Activated CD8-positive, alpha-beta T cell treated with anti-CD3 and anti-CD28 coated beads for 36 hours (primary cell): ENCODE results near the gene MAGEA11. TPM values are rescaled to one million over a fixed set of nuclear protein-coding genes. Genes with fewer than 3 reads are reported as not detected.

Source experiments
- ATAC-seq: fragments of 200-7000 bp; cut with Tn5 transposase; one replicate; pipeline ENCODE4 v1.10.0; 2021; ENCODE audit warnings: mild to moderate bottlenecking, moderate library complexity
- CTCF ChIA-PET: fragments of 350-600 bp; sonication (Branson Sonifier 250); formaldehyde crosslinking; loops from one replicate; lab custom pipeline; 2021; ENCODE audit warnings: antibody characterized with exemption; lab: Charles Lee
- POLR2A ChIA-PET: fragments of 350-600 bp; sonication (Branson Sonifier 250); formaldehyde crosslinking; loops from one replicate; lab custom pipeline; 2021; ENCODE audit warnings: antibody characterized with exemption; lab: Charles Lee
- DNase-seq: peaks from one replicate; pipeline ENCODE4 v3.0.0-alpha.2; 2020
- H3K27ac Mint-ChIP-seq: one replicate; pipeline ENCODE4 v1.8.0; 2021; ENCODE audit warnings: mild to moderate bottlenecking, mixed read lengths
- H3K27me3 Mint-ChIP-seq: one replicate; pipeline ENCODE4 v1.8.0; 2021; ENCODE audit warnings: mixed read lengths
- H3K36me3 Mint-ChIP-seq: one replicate; pipeline ENCODE4 v1.8.0; 2021; ENCODE audit warnings: low read depth, mixed read lengths
- H3K4me1 Mint-ChIP-seq: one replicate; pipeline ENCODE4 v1.8.0; 2021; ENCODE audit warnings: low read depth, mixed read lengths
- H3K4me3 Mint-ChIP-seq: one replicate; pipeline ENCODE4 v1.8.0; 2021; ENCODE audit warnings: mild to moderate bottlenecking, moderate library complexity, mixed read lengths
- H3K9me3 Mint-ChIP-seq: one replicate; pipeline ENCODE4 v1.8.0; 2021; ENCODE audit warnings: mixed read lengths
- intact Hi-C: fragments of 100-400 bp; cut with micrococcal nuclease; formaldehyde crosslinking; loops from one replicate; pipeline ENCODE4 v1.10.0; 2022
- total RNA-seq, 2 experiments: library from RNA; stranded (reverse); gene quantifications; one replicate each; pipeline ENCODE4 v1.2.3, GENCODE V29; 2021
- TF ChIP-seq, protein P1 (sequence below): fragments of 200-600 bp; IDR thresholded peaks from one replicate; pipeline ENCODE4 v1.8.0; 2022; ENCODE audit warnings: antibody characterized with exemption, mild to moderate bottlenecking

The MAGEA11 gene
- total RNA-seq, 2 experiments from 2014 or later = not detected

DNA sequence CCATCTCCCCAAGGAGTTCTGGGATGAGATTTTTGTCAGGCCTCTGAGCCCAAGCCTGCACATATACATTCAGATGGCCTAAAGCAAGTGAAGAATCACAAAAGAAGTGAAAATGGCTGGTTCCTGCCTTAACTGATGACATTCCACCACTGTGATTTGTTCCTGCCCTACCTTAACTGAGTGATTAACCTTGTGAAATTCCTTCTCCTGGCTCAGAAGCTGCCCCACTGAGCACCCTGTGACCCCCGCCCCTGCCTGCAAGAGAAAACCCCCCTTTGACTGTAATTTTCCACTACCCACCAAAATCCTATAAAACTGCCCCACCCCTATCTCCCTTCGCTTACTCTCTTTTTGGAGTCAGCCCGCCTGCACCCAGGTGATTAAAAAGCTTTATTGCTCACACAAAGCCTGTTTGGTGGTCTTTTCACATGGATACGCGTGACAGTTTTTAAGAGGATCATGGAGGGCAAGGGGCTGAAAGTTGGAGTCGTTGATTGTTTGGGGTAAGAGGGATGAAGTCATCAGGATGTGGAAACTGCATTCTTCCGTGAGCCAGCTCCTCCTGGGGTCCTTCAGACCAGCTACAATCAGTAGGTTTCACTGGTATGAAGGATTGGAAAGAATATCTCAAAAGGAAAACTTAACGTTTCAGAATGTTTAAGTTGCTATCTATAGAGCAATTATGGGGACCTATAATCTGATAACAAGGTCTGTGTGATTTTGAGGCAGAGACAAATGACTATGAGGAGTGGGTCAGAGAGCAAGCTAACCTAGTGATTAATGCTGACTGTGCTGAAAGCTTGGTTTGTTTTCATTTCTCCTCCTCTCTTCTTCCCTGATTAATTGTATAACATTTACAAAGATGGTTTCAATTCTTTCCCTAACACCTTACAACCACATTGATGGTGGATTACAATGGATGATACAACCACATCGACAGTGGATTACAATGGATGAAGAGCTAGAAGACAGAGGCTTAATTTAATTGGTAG is 28.6 kb upstream of the MAGEA11 start:
- CTCF ChIA-PET = no interaction called here
- Mint-ChIP-seq H3K4me3 (no peak overlapping the region), H3K9me3 (no peaks in the 10 kb centered on the region), H3K36me3 (no peaks in the 10 kb centered on the region), H3K27me3 (no peaks in the 10 kb centered on the region), H3K4me1 (no peaks in the 10 kb centered on the region), H3K27ac (no peak overlapping the region)
- DNase-seq = no peak
- intact Hi-C loops = no loop called here
- POLR2A ChIA-PET = no interaction called here
- TF ChIP-seq, protein P1, sequence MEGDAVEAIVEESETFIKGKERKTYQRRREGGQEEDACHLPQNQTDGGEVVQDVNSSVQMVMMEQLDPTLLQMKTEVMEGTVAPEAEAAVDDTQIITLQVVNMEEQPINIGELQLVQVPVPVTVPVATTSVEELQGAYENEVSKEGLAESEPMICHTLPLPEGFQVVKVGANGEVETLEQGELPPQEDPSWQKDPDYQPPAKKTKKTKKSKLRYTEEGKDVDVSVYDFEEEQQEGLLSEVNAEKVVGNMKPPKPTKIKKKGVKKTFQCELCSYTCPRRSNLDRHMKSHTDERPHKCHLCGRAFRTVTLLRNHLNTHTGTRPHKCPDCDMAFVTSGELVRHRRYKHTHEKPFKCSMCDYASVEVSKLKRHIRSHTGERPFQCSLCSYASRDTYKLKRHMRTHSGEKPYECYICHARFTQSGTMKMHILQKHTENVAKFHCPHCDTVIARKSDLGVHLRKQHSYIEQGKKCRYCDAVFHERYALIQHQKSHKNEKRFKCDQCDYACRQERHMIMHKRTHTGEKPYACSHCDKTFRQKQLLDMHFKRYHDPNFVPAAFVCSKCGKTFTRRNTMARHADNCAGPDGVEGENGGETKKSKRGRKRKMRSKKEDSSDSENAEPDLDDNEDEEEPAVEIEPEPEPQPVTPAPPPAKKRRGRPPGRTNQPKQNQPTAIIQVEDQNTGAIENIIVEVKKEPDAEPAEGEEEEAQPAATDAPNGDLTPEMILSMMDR = no peak
- no peak for ATAC-seq

DNA sequence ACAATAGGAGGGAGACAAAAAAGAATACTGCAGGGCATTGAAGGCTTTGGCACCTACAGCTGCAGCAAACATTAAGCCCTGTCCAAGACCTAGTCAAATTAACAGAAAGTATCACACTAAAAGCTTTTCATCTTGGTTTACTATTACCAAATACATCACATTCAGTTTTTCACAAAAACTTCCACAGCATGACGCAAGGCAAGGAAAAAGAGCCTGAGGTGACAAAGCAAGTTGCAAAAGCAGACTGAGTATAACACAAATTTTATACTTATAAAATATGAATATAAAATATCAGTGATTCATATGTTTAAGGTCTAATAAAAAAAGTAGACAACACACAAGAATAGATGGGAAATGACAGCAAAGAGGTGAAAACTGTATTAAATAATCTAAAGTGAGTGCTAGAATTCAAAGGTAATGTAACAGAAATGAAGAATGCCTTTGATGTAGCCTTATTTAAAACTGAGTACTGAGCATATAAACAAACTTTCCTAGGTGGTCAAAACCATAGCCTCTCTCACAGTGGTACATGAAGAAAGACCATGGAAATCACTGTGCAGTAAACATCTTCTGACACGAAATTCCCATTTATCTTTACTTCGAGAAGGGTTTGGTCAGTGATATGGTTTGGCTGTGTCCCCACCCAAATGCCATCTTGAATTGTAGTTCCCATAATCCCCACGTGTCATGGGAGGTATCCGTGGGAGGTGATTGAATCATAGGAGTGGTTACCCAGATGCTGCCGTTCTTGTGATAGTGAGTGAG is 27.7 kb upstream of the MAGEA11 start:
- H3K4me1 Mint-ChIP-seq = no peaks in the 10 kb centered on the region
- CTCF ChIA-PET = no interaction called here

DNA sequence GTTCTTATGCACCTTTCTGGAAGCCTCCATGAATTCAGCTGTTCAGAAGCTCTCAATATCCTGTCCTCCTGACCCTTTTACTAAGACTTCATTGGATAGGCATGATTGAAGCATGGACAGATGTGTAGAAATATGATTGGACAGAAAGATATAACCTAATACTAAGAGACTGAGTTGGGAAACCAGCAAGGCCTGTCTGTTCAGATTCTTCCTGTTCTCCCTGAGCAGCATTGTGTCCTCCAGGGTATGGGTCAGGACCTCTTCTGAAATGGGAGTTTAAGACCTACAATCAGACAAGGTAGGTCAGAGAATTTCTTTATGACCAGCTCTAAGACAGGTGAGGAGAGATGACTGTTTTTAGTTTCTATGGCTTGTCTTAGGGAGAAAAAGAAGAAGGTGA is 23.9 kb upstream of the MAGEA11 start:
- TF ChIP-seq, protein P1 = no peak
- CTCF ChIA-PET = no interaction called here
- intact Hi-C loops = no loop called here
- Mint-ChIP-seq H3K27ac (no peak overlapping the region), H3K36me3 (no peaks in the 10 kb centered on the region), H3K27me3 (peaks cover 3% of the 10 kb centered on the region), H3K4me1 (no peaks in the 10 kb centered on the region), H3K9me3 (peaks cover 2% of the 10 kb centered on the region), H3K4me3 (no peak overlapping the region)
- DNase-seq (no peak), ATAC-seq (no peak)
- POLR2A ChIA-PET = no interaction called here

More for the DNA sequence above, 27.7 kb upstream of the MAGEA11 start:
- Mint-ChIP-seq H3K27me3 (no peaks in the 10 kb centered on the region), H3K27ac (no peak overlapping the region), H3K4me3 (no peak overlapping the region), H3K36me3 (no peaks in the 10 kb centered on the region), H3K9me3 (no peaks in the 10 kb centered on the region)
- DNase-seq = no peak
- TF ChIP-seq, protein P1 = no peak
- POLR2A ChIA-PET = no interaction called here
- ATAC-seq = no peak
- intact Hi-C loops = no loop called here

- intact Hi-C loops = no loop called here
- DNase-seq = no peak
- TF ChIP-seq, protein P1 = no peak
- Mint-ChIP-seq H3K27me3 (peaks cover 3% of the 10 kb centered on the region), H3K36me3 (no peaks in the 10 kb centered on the region), H3K27ac (no peak overlapping the region), H3K9me3 (peaks cover 2% of the 10 kb centered on the region), H3K4me3 (no peak overlapping the region), H3K4me1 (no peaks in the 10 kb centered on the region)
- no peak for ATAC-seq
- ChIA-PET CTCF (no interaction called here), POLR2A (no interaction called here)
These were observed 23.3 kb upstream of the MAGEA11 start for GRCh38 chrX:149688552-149688951.
